H1 (cell line): Measurements from ENCODE around the gene SECISBP2. TPM values are rescaled to one million over a fixed set of nuclear protein-coding genes. Genes with fewer than 3 reads are reported as not detected.

Source experiments
- CTCF ChIA-PET: fragments of 300-600 bp; sonication (Branson Sonifier 250); formaldehyde crosslinking; loops from one replicate; lab custom pipeline; 2021; ENCODE audit not compliant: partially characterized antibody; lab: Charles Lee
- POLR2A ChIA-PET: fragments of 300-600 bp; sonication (Branson Sonifier 250); formaldehyde crosslinking; loops from one replicate; lab custom pipeline; 2021; ENCODE audit warnings: inconsistent platforms; ENCODE audit not compliant: partially characterized antibody; lab: Charles Lee
- DNase-seq, 2 experiments: peaks; one replicate each; pipeline versions ENCODE4 v3.0.0 to v3.0.0-alpha.2; 2010 to 2022; ENCODE audit warnings: low spot score in 2 of 2, low read depth in 1 of 2, mixed read lengths in 1 of 2
- FAIRE-seq: peaks from 2 replicates; lab custom pipeline; 2011; peaks lifted over from hg19 to GRCh38; lab: Jason Lieb, UNC
- H2AFZ ChIP-seq: 2 replicates; pipeline ENCODE4 v1.8.1; 2012; ENCODE audit warnings: low read length, inconsistent platforms
- H2AK5ac ChIP-seq: 2 replicates; pipeline ENCODE4 v1.6.1; 2013; ENCODE audit warnings: low read depth, low read length
- H2BK120ac ChIP-seq: replicated peaks from 2 replicates; pipeline ENCODE3; 2013; ENCODE audit warnings: low read depth, low read length, inconsistent platforms
- H2BK12ac ChIP-seq: 2 replicates; pipeline ENCODE4 v1.6.1; 2013; ENCODE audit warnings: low read depth, low read length
- H2BK15ac ChIP-seq: 2 replicates; pipeline ENCODE4 v1.6.1; 2013; ENCODE audit warnings: low read length
- H2BK20ac ChIP-seq: 2 replicates; pipeline ENCODE4 v1.6.1; 2013; ENCODE audit warnings: low read length
- H2BK5ac ChIP-seq: 2 replicates; pipeline ENCODE4 v1.6.1; 2013; ENCODE audit warnings: low read depth, low read length
- H3K14ac ChIP-seq: 2 replicates; pipeline ENCODE4 v1.6.1; 2013; ENCODE audit warnings: inconsistent platforms; ENCODE audit not compliant: insufficient read length
- H3K18ac ChIP-seq: 2 replicates; pipeline ENCODE4 v1.6.1; 2013; ENCODE audit warnings: low read length; ENCODE audit errors: extremely low read depth
- H3K23ac ChIP-seq: 2 replicates; pipeline ENCODE4 v1.6.1; 2013; ENCODE audit warnings: inconsistent platforms; ENCODE audit not compliant: insufficient read length
- H3K23me2 ChIP-seq: 2 replicates; pipeline ENCODE4 v1.6.1; 2013; ENCODE audit warnings: low read depth, low read length
- H3K27ac ChIP-seq: 2 replicates; pipeline ENCODE4 v1.6.1; 2011; ENCODE audit warnings: low read depth, low read length, inconsistent platforms
- H3K27me3 ChIP-seq, 4 experiments: replicated peaks in 1 of 4; 1 replicate in 1 of 4; 2 replicates in 3 of 4; pipeline versions ENCODE4 v1.6.1 to v1.8.1; 2011 to 2013; ENCODE audit warnings: low read length in 3 of 4, mild to moderate bottlenecking in 3 of 4, inconsistent platforms in 2 of 4, mixed read lengths in 2 of 4, moderate library complexity in 1 of 4; ENCODE audit not compliant: control insufficient read depth in 3 of 4, insufficient read depth in 3 of 4; ENCODE audit errors: extremely low read depth in 1 of 4
- H3K36me3 ChIP-seq, 4 experiments: 2 replicates each; pipeline versions ENCODE4 v1.6.1 to v1.8.1; 2011 to 2013; ENCODE audit warnings: mild to moderate bottlenecking in 4 of 4, low read length in 3 of 4, moderate library complexity in 2 of 4, control low read depth in 1 of 4, inconsistent platforms in 1 of 4; ENCODE audit not compliant: insufficient read depth in 4 of 4, control insufficient read depth in 2 of 4
- H3K4ac ChIP-seq: replicated peaks from 2 replicates; pipeline ENCODE3; 2013; ENCODE audit warnings: low read length, low read depth, mixed read lengths, inconsistent platforms; ENCODE audit not compliant: insufficient read length
- H3K4me1 ChIP-seq, 4 experiments: replicated peaks in 1 of 4; 1 replicate in 1 of 4; 2 replicates in 3 of 4; pipeline versions ENCODE4 v1.6.1 to v1.8.1; 2011 to 2013; ENCODE audit warnings: low read length in 3 of 4, inconsistent platforms in 2 of 4, mixed read lengths in 1 of 4; ENCODE audit not compliant: insufficient read depth in 4 of 4, control insufficient read depth in 3 of 4
- H3K4me2 ChIP-seq, 2 experiments: 2 replicates each; pipeline versions ENCODE4 v1.6.1 to v1.8.1; 2011 to 2013; ENCODE audit warnings: low read depth in 2 of 2, low read length in 2 of 2, control low read depth in 1 of 2, inconsistent platforms in 1 of 2, mild to moderate bottlenecking in 1 of 2; ENCODE audit not compliant: insufficient read depth in 1 of 2
- H3K4me3 ChIP-seq, 4 experiments: fragments of 200-600, 300-600 bp in 1 of 4; sonication (generic), shearing (Covaris generic), sonication (Bioruptor Twin) in 1 of 4; 2 replicates each; pipeline versions ENCODE4 v1.5.1 to v1.8.1; 2011 to 2016; ENCODE audit warnings: low read length in 4 of 4, low read depth in 3 of 4, control low read depth in 2 of 4, inconsistent platforms in 2 of 4, mild to moderate bottlenecking in 2 of 4, mixed read lengths in 1 of 4, moderate library complexity in 1 of 4; ENCODE audit not compliant: insufficient read depth in 2 of 4; ENCODE audit errors: extremely low read depth in 1 of 4
- H3K56ac ChIP-seq: replicated peaks from 2 replicates; pipeline ENCODE3; 2013; ENCODE audit warnings: low read depth, mild to moderate bottlenecking, mixed read lengths, low read length, inconsistent platforms; ENCODE audit not compliant: insufficient read length
- H3K79me1 ChIP-seq: 2 replicates; pipeline ENCODE4 v1.6.1; 2013; ENCODE audit warnings: low read depth, low read length, control low read depth
- H3K79me2 ChIP-seq, 2 experiments: 2 replicates each; pipeline versions ENCODE4 v1.6.1 to v1.8.1; 2012 to 2013; ENCODE audit warnings: low read length in 2 of 2, mild to moderate bottlenecking in 2 of 2, inconsistent platforms in 1 of 2; ENCODE audit not compliant: insufficient read depth in 2 of 2, control insufficient read depth in 1 of 2
- H3K9ac ChIP-seq, 4 experiments: replicated peaks in 1 of 4; 1 replicate in 1 of 4; 2 replicates in 3 of 4; pipeline versions ENCODE4 v1.6.1 to v1.8.1; 2011 to 2013; ENCODE audit warnings: low read depth in 3 of 4, low read length in 3 of 4, control low read depth in 2 of 4, mild to moderate bottlenecking in 2 of 4, moderate library complexity in 2 of 4, inconsistent platforms in 1 of 4; ENCODE audit errors: extremely low read depth in 1 of 4
- H3K9me3 ChIP-seq, 2 experiments: 2 replicates each; pipeline versions ENCODE4 v1.6.1 to v1.8.1; 2012 to 2013; ENCODE audit warnings: mild to moderate bottlenecking in 2 of 2, moderate library complexity in 2 of 2, control low read depth in 1 of 2, inconsistent platforms in 1 of 2, low read depth in 1 of 2, low read length in 1 of 2, mixed read lengths in 1 of 2; ENCODE audit not compliant: insufficient read depth in 2 of 2
- H4K20me1 ChIP-seq, 2 experiments: replicated peaks in 1 of 2; 2 replicates each; pipeline versions ENCODE3 to v1.8.1; 2011 to 2013; ENCODE audit warnings: inconsistent platforms in 2 of 2, low read length in 2 of 2, mild to moderate bottlenecking in 1 of 2; ENCODE audit not compliant: insufficient read depth in 2 of 2, control insufficient read depth in 1 of 2
- H4K5ac ChIP-seq: 2 replicates; pipeline ENCODE4 v1.6.1; 2013; ENCODE audit warnings: low read length, low read depth, mixed read lengths, inconsistent platforms; ENCODE audit not compliant: insufficient read length
- H4K8ac ChIP-seq: 2 replicates; pipeline ENCODE4 v1.8.0; 2013; ENCODE audit warnings: mild to moderate bottlenecking, moderate library complexity, low read length, inconsistent platforms; ENCODE audit not compliant: insufficient read depth; ENCODE audit errors: extremely low read depth
- H4K91ac ChIP-seq: replicated peaks from 2 replicates; pipeline ENCODE3; 2013; ENCODE audit warnings: low read length, mixed read lengths, inconsistent platforms; ENCODE audit not compliant: insufficient read length
- RFX5 ChIP-seq: IDR thresholded peaks from 2 replicates; pipeline ENCODE4 v1.6.1; 2011; ENCODE audit warnings: low read depth, low read length, improper control_type of control experiment, borderline replicate concordance
- WGBS, 2 experiments: shearing (Covaris generic) in 1 of 2; methylation state at CpG; one replicate each; pipeline versions ENCODE4 v1.1.6 to v1.1.7; 2013 to 2015; ENCODE audit warnings: low lambda C conversion rate in 2 of 2, mixed read lengths in 2 of 2, inconsistent platforms in 1 of 2, low coverage in 1 of 2, missing lambda C conversion rate in 1 of 2; ENCODE audit not compliant: insufficient replicate concordance in 2 of 2, insufficient coverage in 1 of 2, insufficient read length in 1 of 2; ENCODE audit errors: extremely low coverage in 1 of 2, missing lambda C conversion rate in 1 of 2; 5-methylcytosine and 5-hydroxymethylcytosine counted together
- polyA plus RNA-seq, 7 experiments: library from polyadenylated mRNA; depleted of rRNA in 3 of 7; stranded (reverse) in 5 of 7; unstranded in 2 of 7; fragments of >200 nt in 5 of 7; fragments of 200-250 nt in 2 of 7; gene quantifications; 1 replicate in 5 of 7; 2 replicates in 1 of 7; 4 replicates in 1 of 7; pipeline versions ENCODE4 v1.2.1 to v1.2.3, GENCODE V29; 2011 to 2013; ENCODE audit warnings: missing spikeins in 2 of 7, mixed read lengths in 2 of 7
- total RNA-seq: library from RNA; stranded (reverse); fragmentation: NEBNext Ultra II Directional; extraction: Animal tissue kit (Norgen Biotek cat#: 25700); gene quantifications from 2 replicates; pipeline ENCODE4 v1.2.1, GENCODE V29; 2021

Gene SECISBP2
- total and polyA plus RNA-seq, 2 of the 8 experiments (the other 6 are each of a cell fraction or from before 2014, with no cell fraction given), result 39.0 to 61.7 TPM

- WGBS, 2 experiments, result 90% methylated on average over 8 of the region's 8 CpGs; no CpG with 5 or more reads in 1 of the 2 experiments
- Histone ChIP-seq H3K18ac (no peak overlapping the region), H3K4me1 (no peaks in the 10 kb centered on the region), H2AK5ac (no peak overlapping the region), H3K4me2 (no peak overlapping the region), H2BK12ac (no peak overlapping the region), H2BK120ac (no peak overlapping the region), H2BK20ac (no peak overlapping the region), H4K20me1 (peaks cover 4 to 6% of the 10 kb centered on the region in 2 experiments), H4K5ac (no peak overlapping the region), H2BK5ac (no peak overlapping the region), H4K91ac (no peak overlapping the region), H3K27me3 (no peaks in the 10 kb centered on the region), H3K14ac (no peak overlapping the region), H3K79me2 (no peaks in the 10 kb centered on the region), H2BK15ac (no peak overlapping the region), H3K27ac (no peak overlapping the region), H3K23ac (no peak overlapping the region), H3K36me3 (peaks cover 49 to 91% (median 75%) of the 10 kb centered on the region in 4 experiments), H3K4me3 (no peak overlapping the region), H3K9ac (no peak overlapping the region), H3K9me3 (no peaks in the 10 kb centered on the region), H3K79me1 (no peaks in the 10 kb centered on the region; the same call in 1 of the 2 replicates), H3K56ac (no peak overlapping the region), H3K23me2 (no peaks in the 10 kb centered on the region), H2AFZ (no peak overlapping the region), H3K4ac (no peak overlapping the region), H4K8ac (no peak overlapping the region; the same call in 1 of the 2 replicates)
- ChIA-PET POLR2A (interaction anchor here (1.1 to 1.7 kb wide), 5 partner anchors 9 to 34 kb away, joined by 3 to 8 read pairs (median 3); no protein-coding TSS in a partner anchor), CTCF (interaction anchor here (1.0 to 1.5 kb wide), 5 partner anchors 8 to 235 kb away, joined by 3 to 6 read pairs (median 3); no protein-coding TSS in a partner anchor)
- FAIRE-seq (no peak), DNase-seq (no peak)
- TF ChIP-seq RFX5, result no peak
These were observed 39.3 kb downstream of the SECISBP2 start for GRCh38 chr9:89357331-89358197.
